ENCODE data around the gene GPC3. TPM values are rescaled to one million over a fixed set of nuclear protein-coding genes. Genes with fewer than 3 reads are reported as not detected.

GPC3 gene
- total RNA-seq, 3 donors from 2014 or later (not counting 1 experiment from before 2014, with no cell fraction given), result not detected

DNA sequence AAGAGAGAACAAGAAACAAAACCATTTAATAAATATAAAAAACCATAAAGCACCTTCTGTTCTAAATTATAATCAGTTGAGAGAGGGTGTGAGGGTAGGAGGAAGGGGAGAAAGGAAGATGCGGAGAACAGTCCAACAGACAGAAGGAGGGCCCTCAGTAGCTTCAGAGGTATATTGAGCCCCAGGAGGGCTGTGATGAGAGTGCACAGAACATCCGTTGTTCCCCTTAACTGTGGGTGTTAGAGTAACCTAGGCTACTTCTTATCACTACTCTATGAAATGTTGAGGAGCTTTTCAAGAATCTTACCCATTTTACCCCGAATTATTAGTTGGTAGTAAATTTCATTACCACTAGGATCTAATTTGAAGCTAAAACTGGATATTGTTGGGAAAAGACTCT lies 13.8 kb downstream of the GPC3 start:
- no peaks in the 10 kb centered on the region for H3K9me3 Mint-ChIP-seq
- no peaks in the 10 kb centered on the region for H3K4me1 ChIP-seq (ENCODE audit: control insufficient read depth, insufficient read depth, low read length)
- TF ChIP-seq CTCF (IDR thresholded peaks at IDR 0.05), result no peak
- H3K4me3 Mint-ChIP-seq, result no peak overlapping the region
- WGBS (ENCODE audit: insufficient coverage), result no CpG with 5 or more reads among the region's 3 CpGs
- no peak overlapping the region for H3K4me3 ChIP-seq (ENCODE audit: low read length)
- no peaks in the 10 kb centered on the region for H3K9me3 ChIP-seq (ENCODE audit: control insufficient read depth, insufficient read depth, low read length)
- H3K27me3 Mint-ChIP-seq (ENCODE audit: low read depth in 2 of 2), result peaks cover 17 to 28% of the 10 kb centered on the region in 2 donors
- no peak overlapping the region for H3K27ac Mint-ChIP-seq
- no peak overlapping the region for H3K27ac ChIP-seq (ENCODE audit: low read length)
- H3K36me3 Mint-ChIP-seq, result no peaks in the 10 kb centered on the region
- DNase-seq, result no peak
- no peak for ATAC-seq
- H3K4me1 Mint-ChIP-seq, result no peaks in the 10 kb centered on the region
- intact Hi-C loops (cut with micrococcal nuclease), result no loop called here
- H3K27me3 ChIP-seq (ENCODE audit: control insufficient read depth, insufficient read depth, low read length), result no peaks in the 10 kb centered on the region
- no peaks in the 10 kb centered on the region for H3K36me3 ChIP-seq (ENCODE audit: control insufficient read depth, insufficient read depth, low read length)

DNA sequence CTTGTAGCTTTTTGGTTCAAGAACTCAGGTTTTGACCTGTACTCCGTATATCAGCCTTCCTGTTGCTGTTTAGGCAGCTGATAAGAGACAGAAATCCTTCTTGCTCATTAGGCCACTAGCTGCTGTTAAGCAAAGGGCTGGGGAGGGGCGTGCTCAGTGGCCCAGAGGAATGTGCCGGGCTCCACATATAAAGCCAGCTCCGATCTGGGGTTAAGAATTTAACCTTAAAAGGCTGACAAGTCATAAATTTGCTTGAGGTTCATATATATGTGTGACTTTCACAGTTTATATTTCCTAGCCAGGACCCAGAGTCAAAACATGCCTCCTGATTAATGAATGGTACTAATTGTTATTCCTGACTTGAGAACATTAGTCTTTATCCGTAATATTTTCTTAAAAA lies 15.3 kb downstream of the GPC3 start:
- no peak for ATAC-seq
- Histone ChIP-seq H3K36me3 (ENCODE audit: control insufficient read depth, insufficient read depth, low read length) (no peaks in the 10 kb centered on the region), H3K27ac (ENCODE audit: low read length) (no peak overlapping the region), H3K27me3 (ENCODE audit: control insufficient read depth, insufficient read depth, low read length) (no peaks in the 10 kb centered on the region), H3K4me3 (ENCODE audit: low read length) (no peak overlapping the region), H3K9me3 (ENCODE audit: control insufficient read depth, insufficient read depth, low read length) (no peaks in the 10 kb centered on the region), H3K4me1 (ENCODE audit: control insufficient read depth, insufficient read depth, low read length) (no peaks in the 10 kb centered on the region)
- intact Hi-C loops (cut with micrococcal nuclease), result no loop called here
- WGBS (ENCODE audit: insufficient coverage), result 85% methylated on average over 3 of the region's 5 CpGs
- no peak overlapping the region for H3K27ac Mint-ChIP-seq
- no peak for DNase-seq
- no peaks in the 10 kb centered on the region for H3K9me3 Mint-ChIP-seq
- no peak overlapping the region for H3K4me3 Mint-ChIP-seq
- H3K36me3 Mint-ChIP-seq, result no peaks in the 10 kb centered on the region
- no peaks in the 10 kb centered on the region for H3K4me1 Mint-ChIP-seq
- no peak for TF ChIP-seq CTCF (IDR thresholded peaks at IDR 0.05)
- H3K27me3 Mint-ChIP-seq (ENCODE audit: low read depth in 2 of 2), result peaks cover 15 to 39% of the 10 kb centered on the region in 2 donors

DNA sequence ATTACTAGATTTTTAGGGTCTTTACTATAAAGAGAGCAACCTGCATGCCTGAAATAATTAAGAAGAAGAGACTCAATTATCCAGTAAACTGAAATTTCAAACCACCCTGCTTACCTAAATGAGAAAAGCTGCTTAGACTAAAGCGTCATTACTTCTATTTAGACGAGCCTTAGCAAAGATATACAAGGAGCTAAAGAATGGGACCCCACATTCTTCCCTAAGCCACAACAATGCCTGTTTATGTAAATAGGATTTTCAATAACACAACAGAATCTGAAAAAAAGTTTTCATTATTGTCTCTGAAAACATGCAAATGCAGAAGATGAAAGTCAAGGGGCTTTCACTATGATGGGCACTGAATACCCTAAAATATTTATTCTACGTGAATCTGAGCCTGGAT lies 16.2 kb downstream of the GPC3 start:
- ATAC-seq (no peak), DNase-seq (no peak)
- TF ChIP-seq CTCF (IDR thresholded peaks at IDR 0.05), result no peak
- Mint-ChIP-seq H3K4me1 (no peaks in the 10 kb centered on the region), H3K9me3 (no peaks in the 10 kb centered on the region), H3K27me3 (ENCODE audit: low read depth in 2 of 2) (peaks cover 10 to 35% of the 10 kb centered on the region in 2 donors), H3K4me3 (no peak overlapping the region), H3K27ac (no peak overlapping the region), H3K36me3 (no peaks in the 10 kb centered on the region)
- no peak overlapping the region for H3K4me3 ChIP-seq (ENCODE audit: low read length)
- no peaks in the 10 kb centered on the region for H3K4me1 ChIP-seq (ENCODE audit: control insufficient read depth, insufficient read depth, low read length)
- H3K27me3 ChIP-seq (ENCODE audit: control insufficient read depth, insufficient read depth, low read length), result no peaks in the 10 kb centered on the region
- intact Hi-C loops (cut with micrococcal nuclease), result no loop called here
- no CpG with 5 or more reads among the region's 3 CpGs for WGBS (ENCODE audit: insufficient coverage)
- H3K9me3 ChIP-seq (ENCODE audit: control insufficient read depth, insufficient read depth, low read length), result no peaks in the 10 kb centered on the region
- H3K27ac ChIP-seq (ENCODE audit: low read length), result no peak overlapping the region
- no peaks in the 10 kb centered on the region for H3K36me3 ChIP-seq (ENCODE audit: control insufficient read depth, insufficient read depth, low read length)

DNA sequence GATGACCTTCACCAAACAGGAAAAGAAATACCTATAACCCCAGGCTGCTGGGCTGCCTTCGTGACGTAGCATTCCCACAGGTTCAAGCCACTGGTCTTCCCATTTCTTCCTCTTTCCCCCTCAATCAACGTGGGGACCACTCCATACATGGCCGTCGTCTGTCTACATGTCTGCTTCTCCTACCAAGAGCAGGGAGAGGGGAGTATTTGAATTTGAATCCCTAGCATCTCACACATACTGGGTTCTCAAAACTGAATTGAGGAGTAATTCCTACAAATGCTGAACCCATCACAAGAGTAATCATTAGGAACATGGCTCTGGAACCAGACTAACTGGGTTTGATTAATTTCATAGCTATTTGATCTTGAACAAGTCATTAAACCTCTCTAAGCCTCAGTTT lies 17.3 kb downstream of the GPC3 start:
- Mint-ChIP-seq H3K4me3 (no peak overlapping the region), H3K4me1 (no peaks in the 10 kb centered on the region), H3K9me3 (no peaks in the 10 kb centered on the region), H3K27ac (no peak overlapping the region), H3K36me3 (no peaks in the 10 kb centered on the region), H3K27me3 (ENCODE audit: low read depth in 2 of 2) (peaks cover 10 to 35% of the 10 kb centered on the region in 2 donors)
- no peaks in the 10 kb centered on the region for H3K27me3 ChIP-seq (ENCODE audit: control insufficient read depth, insufficient read depth, low read length)
- intact Hi-C loops (cut with micrococcal nuclease), result no loop called here
- H3K27ac ChIP-seq (ENCODE audit: low read length), result no peak overlapping the region
- H3K9me3 ChIP-seq (ENCODE audit: control insufficient read depth, insufficient read depth, low read length), result no peaks in the 10 kb centered on the region
- no peak for TF ChIP-seq CTCF (IDR thresholded peaks at IDR 0.05)
- H3K4me3 ChIP-seq (ENCODE audit: low read length), result no peak overlapping the region
- no peak for ATAC-seq
- no peaks in the 10 kb centered on the region for H3K36me3 ChIP-seq (ENCODE audit: control insufficient read depth, insufficient read depth, low read length)
- H3K4me1 ChIP-seq (ENCODE audit: control insufficient read depth, insufficient read depth, low read length), result no peaks in the 10 kb centered on the region
- 94% methylated on average over 2 of the region's 5 CpGs for WGBS (ENCODE audit: insufficient coverage)
- no peak for DNase-seq

Data from natural killer cell (primary cell).